C4-2B (cell line): ENCODE data around the gene PREX1.

Experiments used
- ZFX ChIP-seq: fragments of 450-650 bp; IDR thresholded peaks from 2 replicates; pipeline ENCODE4 v1.6.1; 2017
- TF ChIP-seq, protein P1 (sequence below): fragments of 450-650 bp; conservative IDR thresholded peaks from 2 replicates; pipeline ENCODE4 v1.5.1; 2017; ENCODE audit warnings: mild to moderate bottlenecking

- TF ChIP-seq, protein P1, sequence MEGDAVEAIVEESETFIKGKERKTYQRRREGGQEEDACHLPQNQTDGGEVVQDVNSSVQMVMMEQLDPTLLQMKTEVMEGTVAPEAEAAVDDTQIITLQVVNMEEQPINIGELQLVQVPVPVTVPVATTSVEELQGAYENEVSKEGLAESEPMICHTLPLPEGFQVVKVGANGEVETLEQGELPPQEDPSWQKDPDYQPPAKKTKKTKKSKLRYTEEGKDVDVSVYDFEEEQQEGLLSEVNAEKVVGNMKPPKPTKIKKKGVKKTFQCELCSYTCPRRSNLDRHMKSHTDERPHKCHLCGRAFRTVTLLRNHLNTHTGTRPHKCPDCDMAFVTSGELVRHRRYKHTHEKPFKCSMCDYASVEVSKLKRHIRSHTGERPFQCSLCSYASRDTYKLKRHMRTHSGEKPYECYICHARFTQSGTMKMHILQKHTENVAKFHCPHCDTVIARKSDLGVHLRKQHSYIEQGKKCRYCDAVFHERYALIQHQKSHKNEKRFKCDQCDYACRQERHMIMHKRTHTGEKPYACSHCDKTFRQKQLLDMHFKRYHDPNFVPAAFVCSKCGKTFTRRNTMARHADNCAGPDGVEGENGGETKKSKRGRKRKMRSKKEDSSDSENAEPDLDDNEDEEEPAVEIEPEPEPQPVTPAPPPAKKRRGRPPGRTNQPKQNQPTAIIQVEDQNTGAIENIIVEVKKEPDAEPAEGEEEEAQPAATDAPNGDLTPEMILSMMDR: no peak
- no peak for TF ChIP-seq ZFX
Measured at GRCh38 chr20:48772183-48772976, 55.4 kb downstream of the PREX1 start.
